Activated T-helper 2 cell treated with anti-CD3 and anti-CD28 coated beads, Interferon-gamma antibody, Interleukin-2, Interleukin-4, amounts not matched to agents 10 μg/mL and 5 μg/mL and 100 μg/mL, durations not matched to agents 14 hours and 24 hours and 36 hours (primary cell): ENCODE data around the gene CNOT6. TPM values are rescaled to one million over a fixed set of nuclear protein-coding genes. Genes with fewer than 3 reads are reported as not detected.

Experiments used
- DNase-seq: peaks from one replicate; pipeline ENCODE4 v3.0.0; 2021; ENCODE audit warnings: low spot score
- H3K27ac Mint-ChIP-seq: one replicate; pipeline ENCODE4 v1.8.0; 2021; ENCODE audit warnings: mixed read lengths
- H3K27me3 Mint-ChIP-seq: one replicate; pipeline ENCODE4 v1.8.0; 2021; ENCODE audit warnings: low read depth, mixed read lengths
- H3K36me3 Mint-ChIP-seq: one replicate; pipeline ENCODE4 v1.8.0; 2021; ENCODE audit warnings: low read depth, mixed read lengths
- H3K4me1 Mint-ChIP-seq: one replicate; pipeline ENCODE4 v1.8.0; 2021; ENCODE audit warnings: low read depth, mixed read lengths
- H3K4me3 Mint-ChIP-seq: one replicate; pipeline ENCODE4 v1.8.0; 2021; ENCODE audit warnings: low read depth, mild to moderate bottlenecking, moderate library complexity, mixed read lengths
- H3K9me3 Mint-ChIP-seq: one replicate; pipeline ENCODE4 v1.8.0; 2021; ENCODE audit warnings: mixed read lengths
- intact Hi-C: fragments of 100-400 bp; cut with micrococcal nuclease; formaldehyde crosslinking; loops from one replicate; pipeline ENCODE4 v1.15.1; 2023
- total RNA-seq: library from RNA; stranded (reverse); gene quantifications from 2 replicates; pipeline ENCODE4 v1.2.3, GENCODE V29; 2022

The CNOT6 gene
- total RNA-seq, 1 donor from 2014 or later: 48.9 TPM

DNA sequence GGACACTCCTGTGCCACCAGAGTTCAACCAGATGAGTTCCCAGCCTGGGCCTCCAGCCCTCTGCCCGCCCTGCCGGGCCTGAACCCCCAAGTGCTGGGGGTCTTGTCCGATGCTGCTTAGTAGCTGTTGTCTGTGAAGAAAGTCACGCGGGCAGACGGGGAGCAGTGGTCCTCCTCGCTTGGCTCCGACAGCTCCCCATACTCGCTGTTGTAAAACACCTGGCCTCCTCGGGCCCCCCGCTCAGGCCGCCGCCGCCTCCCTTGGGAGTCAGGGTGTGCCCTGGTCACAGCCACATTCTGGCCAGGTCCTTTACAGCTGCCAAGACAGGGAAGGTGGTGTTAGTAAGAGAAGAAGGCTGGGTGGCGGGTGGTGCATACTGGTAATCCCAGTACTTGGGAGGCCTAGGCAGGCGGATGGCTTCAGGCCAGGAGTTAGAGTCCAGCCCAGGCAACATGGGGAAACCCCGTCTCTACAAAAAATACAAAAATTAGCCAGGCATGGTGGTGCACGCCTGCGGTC, 109.0 kb downstream of the CNOT6 start:
- Mint-ChIP-seq H3K9me3 (no peaks in the 10 kb centered on the region), H3K27ac (no peak overlapping the region), H3K4me1 (no peaks in the 10 kb centered on the region), H3K4me3 (no peak overlapping the region), H3K27me3 (no peaks in the 10 kb centered on the region), H3K36me3 (no peaks in the 10 kb centered on the region)
- intact Hi-C loops: loop anchor here (10.0 kb wide), 2 partner anchors 78 to 108 kb away; partner anchors contain the start of gene CNOT6
- no peak for DNase-seq

- no peak for DNase-seq
- H3K27me3 Mint-ChIP-seq: no peaks in the 10 kb centered on the region
- intact Hi-C loops: loop anchor here (10.0 kb wide), 2 partner anchors 79 to 109 kb away; partner anchors contain the start of gene CNOT6
- no peak overlapping the region for H3K27ac Mint-ChIP-seq
- H3K4me1 Mint-ChIP-seq: no peaks in the 10 kb centered on the region
- no peaks in the 10 kb centered on the region for H3K36me3 Mint-ChIP-seq
- H3K9me3 Mint-ChIP-seq: no peaks in the 10 kb centered on the region
- H3K4me3 Mint-ChIP-seq: no peak overlapping the region
These were observed 110.1 kb downstream of the CNOT6 start for GRCh38 chr5:180604271-180604670.

- Mint-ChIP-seq H3K9me3 (no peaks in the 10 kb centered on the region), H3K27ac (no peak overlapping the region), H3K36me3 (no peaks in the 10 kb centered on the region), H3K27me3 (no peaks in the 10 kb centered on the region), H3K4me3 (no peak overlapping the region), H3K4me1 (no peaks in the 10 kb centered on the region)
- intact Hi-C loops: loop anchor here (10.0 kb wide), 2 partner anchors 81 to 111 kb away; partner anchors contain the start of gene CNOT6
- DNase-seq: peak; percentile 39
These were observed 111.5 kb downstream of the CNOT6 start for GRCh38 chr5:180605554-180606214.

DNA sequence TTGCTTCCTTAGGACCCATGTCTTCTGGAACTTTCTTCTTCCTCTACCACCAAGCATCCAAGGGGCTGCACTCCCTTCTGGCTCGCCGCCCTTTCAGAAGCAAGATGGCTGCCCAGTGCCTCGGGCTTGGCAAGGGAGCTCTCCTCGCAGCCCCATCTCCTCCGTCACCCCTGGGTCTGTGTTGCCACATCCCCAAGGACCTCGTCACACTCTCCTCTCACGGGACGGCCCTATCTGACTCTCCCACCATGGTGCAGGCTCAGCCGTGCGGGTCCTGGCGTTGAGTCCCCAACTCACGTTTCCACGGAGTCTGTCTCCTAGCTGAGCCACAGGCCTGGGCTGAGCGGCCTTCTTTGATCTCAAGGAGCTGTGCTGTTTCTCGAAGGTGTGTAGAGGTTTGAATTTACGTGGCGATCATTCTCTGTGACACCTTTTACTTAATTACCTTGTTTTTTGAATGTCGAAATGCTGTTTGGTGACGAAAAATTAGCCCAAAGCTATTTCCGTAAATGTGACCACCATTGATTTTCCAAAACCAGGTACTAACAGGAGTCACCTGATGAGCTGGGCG, 112.1 kb downstream of the CNOT6 start:
- DNase-seq: no peak

GRCh38 chr5:180607861-180608571, 113.8 kb downstream of the CNOT6 start:
- Mint-ChIP-seq H3K9me3 (no peaks in the 10 kb centered on the region), H3K27me3 (no peaks in the 10 kb centered on the region), H3K36me3 (no peaks in the 10 kb centered on the region), H3K27ac (no peak overlapping the region), H3K4me1 (no peaks in the 10 kb centered on the region), H3K4me3 (no peak overlapping the region)
- intact Hi-C loops: loop anchor here (10.0 kb wide), 2 partner anchors 83 to 113 kb away; partner anchors contain the start of gene CNOT6
- no peak for DNase-seq

More for the DNA sequence above, 112.1 kb downstream of the CNOT6 start:
- H3K4me1 Mint-ChIP-seq: no peaks in the 10 kb centered on the region
- intact Hi-C loops: loop anchor here (10.0 kb wide), 2 partner anchors 81 to 111 kb away; partner anchors contain the start of gene CNOT6
- no peak overlapping the region for H3K4me3 Mint-ChIP-seq
- H3K9me3 Mint-ChIP-seq: no peaks in the 10 kb centered on the region
- no peak overlapping the region for H3K27ac Mint-ChIP-seq
- no peaks in the 10 kb centered on the region for H3K36me3 Mint-ChIP-seq
- no peaks in the 10 kb centered on the region for H3K27me3 Mint-ChIP-seq

DNA sequence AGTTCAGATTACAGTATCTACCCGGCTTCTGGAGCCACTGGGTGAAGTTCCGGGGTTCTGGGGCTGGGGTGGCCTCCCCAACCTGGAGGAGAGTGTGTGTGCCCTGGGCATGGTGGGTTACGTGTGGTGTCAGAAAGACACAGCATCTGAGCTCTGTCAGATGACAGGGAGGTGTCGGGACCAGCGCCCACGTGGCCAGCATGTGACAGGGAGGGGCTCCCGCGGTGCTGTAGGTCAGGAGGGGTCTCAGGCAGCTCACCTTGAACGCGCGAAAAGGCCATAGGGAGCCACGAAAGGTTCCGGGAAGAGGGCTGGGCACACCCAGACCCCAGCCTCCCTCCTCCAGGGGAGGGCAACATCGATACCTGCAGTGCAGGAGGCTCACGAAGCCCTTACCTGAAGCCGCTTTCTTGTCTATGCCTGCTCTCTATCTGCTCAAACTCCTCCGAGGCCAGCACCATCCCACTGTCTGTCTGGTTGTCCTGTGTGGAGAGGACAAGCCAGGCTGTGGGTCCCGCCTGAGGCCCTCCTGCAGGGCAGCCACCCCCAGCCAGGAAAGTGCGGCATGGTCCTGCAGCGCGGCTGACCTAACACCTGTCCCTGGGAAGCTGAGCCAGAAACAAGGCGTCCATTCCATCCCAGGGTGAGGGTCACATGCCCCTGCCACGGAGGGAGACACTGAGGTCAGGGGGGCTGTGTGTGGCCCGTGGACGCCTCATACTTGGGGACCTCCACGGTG, 114.6 kb downstream of the CNOT6 start:
- DNase-seq: no peak
- H3K4me3 Mint-ChIP-seq: no peak overlapping the region
- no peaks in the 10 kb centered on the region for H3K27me3 Mint-ChIP-seq
- no peaks in the 10 kb centered on the region for H3K9me3 Mint-ChIP-seq
- H3K36me3 Mint-ChIP-seq: no peaks in the 10 kb centered on the region
- no peak overlapping the region for H3K27ac Mint-ChIP-seq
- no peaks in the 10 kb centered on the region for H3K4me1 Mint-ChIP-seq
- intact Hi-C loops: loop anchor here (10.0 kb wide), 2 partner anchors 84 to 114 kb away; partner anchors contain the start of gene CNOT6

DNA sequence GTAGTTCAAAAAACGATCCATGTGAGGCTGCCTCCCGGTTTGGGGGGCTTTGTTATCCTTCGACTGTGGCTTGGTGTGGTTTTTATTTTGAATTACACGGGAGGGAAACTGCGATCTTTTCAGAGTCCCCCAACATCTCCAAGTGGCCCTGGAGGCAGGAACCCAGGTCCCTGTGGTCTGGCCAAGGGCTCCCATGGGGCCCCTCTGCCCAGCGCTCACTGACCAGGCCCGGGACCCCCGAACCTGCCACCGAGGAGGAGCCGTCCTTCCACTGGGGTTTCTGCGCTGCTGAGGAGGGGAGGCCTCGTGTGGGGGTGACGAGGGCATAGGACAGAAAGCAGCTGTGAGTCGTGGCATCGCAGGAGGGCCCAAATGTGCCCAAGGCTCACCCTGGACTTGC, 115.2 kb downstream of the CNOT6 start:
- Mint-ChIP-seq H3K4me1 (no peaks in the 10 kb centered on the region), H3K4me3 (no peak overlapping the region), H3K27me3 (no peaks in the 10 kb centered on the region), H3K9me3 (no peaks in the 10 kb centered on the region), H3K36me3 (no peaks in the 10 kb centered on the region), H3K27ac (no peak overlapping the region)
- intact Hi-C loops: loop anchor here (10.0 kb wide), 2 partner anchors 85 to 115 kb away; partner anchors contain the start of gene CNOT6
- DNase-seq: no peak

GRCh38 chr5:180609817-180610550, 115.8 kb downstream of the CNOT6 start:
- Mint-ChIP-seq H3K4me1 (no peaks in the 10 kb centered on the region), H3K27me3 (no peaks in the 10 kb centered on the region), H3K4me3 (no peak overlapping the region), H3K36me3 (no peaks in the 10 kb centered on the region), H3K27ac (no peak overlapping the region), H3K9me3 (no peaks in the 10 kb centered on the region)
- DNase-seq: no peak
- intact Hi-C loops: loop anchor here (10.0 kb wide), 2 partner anchors 85 to 115 kb away; partner anchors contain the start of gene CNOT6

- H3K36me3 Mint-ChIP-seq: no peaks in the 10 kb centered on the region
- no peaks in the 10 kb centered on the region for H3K4me1 Mint-ChIP-seq
- no peak overlapping the region for H3K27ac Mint-ChIP-seq
- DNase-seq: no peak
- no peak overlapping the region for H3K4me3 Mint-ChIP-seq
- intact Hi-C loops: no loop called here
- H3K9me3 Mint-ChIP-seq: no peaks in the 10 kb centered on the region
- no peaks in the 10 kb centered on the region for H3K27me3 Mint-ChIP-seq
These were observed 117.1 kb downstream of the CNOT6 start for GRCh38 chr5:180611140-180611850.

DNA sequence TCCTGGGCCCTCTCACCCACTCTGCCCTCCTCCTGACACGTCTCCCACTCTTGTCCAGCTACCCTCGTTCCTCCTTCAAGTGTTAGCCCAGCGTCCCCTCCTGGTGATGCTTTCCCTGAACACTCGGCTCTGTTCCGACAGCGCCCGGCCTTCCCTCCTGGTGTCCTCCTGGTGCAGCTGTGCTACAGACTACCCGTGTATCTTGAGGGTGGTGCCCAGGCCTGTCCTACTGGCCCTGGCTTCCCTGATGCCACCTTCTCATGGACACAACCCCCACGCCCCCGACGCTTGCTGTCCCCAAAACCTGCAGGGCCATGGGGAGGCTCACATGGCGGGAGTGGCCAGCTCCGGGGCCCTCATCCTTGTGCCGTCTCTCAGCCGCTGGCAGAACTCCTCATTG, 118.5 kb downstream of the CNOT6 start:
- Mint-ChIP-seq H3K4me3 (no peak overlapping the region), H3K4me1 (no peaks in the 10 kb centered on the region), H3K27me3 (no peaks in the 10 kb centered on the region), H3K27ac (no peak overlapping the region), H3K9me3 (no peaks in the 10 kb centered on the region), H3K36me3 (no peaks in the 10 kb centered on the region)
- DNase-seq: no peak
- intact Hi-C loops: no loop called here

DNA sequence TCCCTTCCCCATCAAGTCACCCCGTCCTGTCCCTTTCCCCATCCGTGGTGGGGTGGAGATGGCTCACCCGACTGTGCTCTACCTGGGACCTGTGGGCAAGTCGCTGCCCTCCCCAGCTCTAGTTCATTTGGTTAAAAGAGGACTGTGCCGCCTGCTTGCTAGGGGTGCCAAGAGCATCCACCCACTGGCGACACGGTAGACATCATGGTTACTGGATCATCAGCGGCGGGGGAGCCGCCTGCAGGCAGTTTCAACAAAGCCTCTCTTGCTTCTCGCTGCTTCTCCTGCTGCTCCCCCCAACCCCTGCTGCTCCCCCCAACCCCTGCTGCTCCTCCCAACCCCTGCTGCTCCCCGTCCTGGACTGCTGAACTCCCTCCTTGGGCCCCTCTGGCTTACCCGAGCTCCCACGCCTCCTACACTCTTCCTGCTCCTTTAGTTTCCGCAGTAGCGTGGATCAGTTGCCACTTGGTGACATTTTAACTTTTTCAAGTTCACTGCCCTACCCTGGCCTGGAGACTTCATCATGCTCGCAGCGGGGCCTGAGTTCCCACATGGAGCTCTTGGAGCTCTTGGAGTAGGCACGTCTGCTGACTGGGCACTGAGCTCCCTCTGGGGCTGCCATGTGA, 119.1 kb downstream of the CNOT6 start:
- H3K27ac Mint-ChIP-seq: no peak overlapping the region
- no peaks in the 10 kb centered on the region for H3K9me3 Mint-ChIP-seq
- no peaks in the 10 kb centered on the region for H3K36me3 Mint-ChIP-seq
- intact Hi-C loops: no loop called here
- H3K27me3 Mint-ChIP-seq: peaks cover under 1% of the 10 kb centered on the region
- no peaks in the 10 kb centered on the region for H3K4me1 Mint-ChIP-seq
- DNase-seq: no peak
- H3K4me3 Mint-ChIP-seq: no peak overlapping the region
